ENCODE data around the gene CLEC7A.

- no peak for TF ChIP-seq POLR2AphosphoS5 (IDR thresholded peaks at IDR 0.05)
- no peak for TF ChIP-seq CTCF (IDR thresholded peaks at IDR 0.05)
- TF ChIP-seq POLR2A (IDR thresholded peaks at IDR 0.05) = no peak
These were observed 16.1 kb downstream of the CLEC7A start for GRCh38 chr12:10113920-10114319.

Measured in prostate gland (tissue), 2 donors.